ENCODE measurements around the gene FOXC1. TPM values are rescaled to one million over a fixed set of nuclear protein-coding genes. Genes with fewer than 3 reads are reported as not detected.

Gene FOXC1
- total RNA-seq, 2 donors from 2014 or later = 7.1 to 10.1 TPM

- no peak overlapping the region for H3K4me3 ChIP-seq (ENCODE audit: low read length)
- no peak overlapping the region for H3K4me3 Mint-ChIP-seq
- no peaks in the 10 kb centered on the region for H3K36me3 ChIP-seq (ENCODE audit: control insufficient read depth, insufficient read depth, low read length)
- no peaks in the 10 kb centered on the region for H3K9me3 Mint-ChIP-seq
- TF ChIP-seq CTCF (conservative IDR thresholded peaks at IDR 0.05) = no peak
- whole genome bisulfite sequencing, 2 experiments (ENCODE audit: insufficient coverage in 1 of 2, insufficient read length in 1 of 2) = 92 to 94% methylated on average over 4 of the region's 4 CpGs
- no peak overlapping the region for H3K27ac ChIP-seq (ENCODE audit: low read depth, low read length)
- no peak overlapping the region for H3K9ac ChIP-seq (ENCODE audit: extremely low read depth, low read length, poor library complexity, severe bottlenecking)
- DNase-seq = no peak
- no peaks in the 10 kb centered on the region for H3K9me3 ChIP-seq (ENCODE audit: control insufficient read depth, low read length)
- no peaks in the 10 kb centered on the region for H3K36me3 Mint-ChIP-seq (ENCODE audit: low read depth)
- H3K4me1 Mint-ChIP-seq = peaks cover 10% of the 10 kb centered on the region
- H3K27ac Mint-ChIP-seq = no peak overlapping the region
- no peaks in the 10 kb centered on the region for H3K4me1 ChIP-seq (ENCODE audit: control insufficient read depth, insufficient read depth, low read length)
- no peaks in the 10 kb centered on the region for H3K27me3 Mint-ChIP-seq (ENCODE audit: insufficient read depth)
- no peaks in the 10 kb centered on the region for H3K27me3 ChIP-seq (ENCODE audit: control insufficient read depth, insufficient read depth, low read length, poor library complexity, severe bottlenecking)
These were observed 47.4 kb upstream of the FOXC1 start for GRCh38 chr6:1562171-1562955.

- DNase-seq = no peak
- Histone ChIP-seq H3K27ac (ENCODE audit: low read depth, low read length) (no peak overlapping the region), H3K27me3 (ENCODE audit: control insufficient read depth, insufficient read depth, low read length, poor library complexity, severe bottlenecking) (no peaks in the 10 kb centered on the region), H3K4me1 (ENCODE audit: control insufficient read depth, insufficient read depth, low read length) (peaks cover under 1% of the 10 kb centered on the region), H3K9ac (ENCODE audit: extremely low read depth, low read length, poor library complexity, severe bottlenecking) (no peak overlapping the region), H3K4me3 (ENCODE audit: low read length) (no peak overlapping the region), H3K36me3 (ENCODE audit: control insufficient read depth, insufficient read depth, low read length) (no peaks in the 10 kb centered on the region), H3K9me3 (ENCODE audit: control insufficient read depth, low read length) (peaks cover 12% of the 10 kb centered on the region)
- no peak overlapping the region for H3K4me3 Mint-ChIP-seq
- no peak for TF ChIP-seq CTCF (conservative IDR thresholded peaks at IDR 0.05)
- H3K27ac Mint-ChIP-seq = no peak overlapping the region
- WGBS, 2 experiments (ENCODE audit: insufficient coverage in 1 of 2, insufficient read length in 1 of 2) = no CpG with 5 or more reads among the region's 3 CpGs
- no peaks in the 10 kb centered on the region for H3K27me3 Mint-ChIP-seq (ENCODE audit: insufficient read depth)
- peaks cover 13% of the 10 kb centered on the region for H3K9me3 Mint-ChIP-seq
- peaks cover 8% of the 10 kb centered on the region for H3K4me1 Mint-ChIP-seq
- H3K36me3 Mint-ChIP-seq (ENCODE audit: low read depth) = no peaks in the 10 kb centered on the region
These were observed 40.3 kb upstream of the FOXC1 start for GRCh38 chr6:1569377-1569776.

DNA sequence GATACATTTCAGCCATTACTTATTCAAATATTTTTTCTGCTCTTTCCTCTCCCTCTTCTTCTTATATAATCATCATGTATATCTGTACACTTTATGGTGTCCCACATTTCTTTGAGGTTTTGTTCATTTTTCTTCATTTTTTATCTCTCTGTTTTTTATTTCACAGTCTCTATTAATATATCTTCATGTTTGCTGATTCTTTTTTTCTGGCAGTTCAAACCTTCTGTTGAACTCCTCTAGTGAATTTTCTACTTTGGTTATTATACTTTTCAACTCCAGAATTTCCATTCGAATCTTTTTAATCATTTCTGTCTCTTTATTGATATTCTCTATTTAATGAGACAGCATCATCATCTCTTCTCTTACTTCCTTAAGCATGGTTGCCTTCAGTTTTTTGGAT, 38.9 kb upstream of the FOXC1 start:
- Mint-ChIP-seq H3K36me3 (ENCODE audit: low read depth) (no peaks in the 10 kb centered on the region), H3K27me3 (ENCODE audit: insufficient read depth) (no peaks in the 10 kb centered on the region)

More for the DNA sequence above, 38.9 kb upstream of the FOXC1 start:
- peaks cover 12% of the 10 kb centered on the region for H3K9me3 ChIP-seq (ENCODE audit: control insufficient read depth, low read length)
- H3K27me3 ChIP-seq (ENCODE audit: control insufficient read depth, insufficient read depth, low read length, poor library complexity, severe bottlenecking) = no peaks in the 10 kb centered on the region
- no peak overlapping the region for H3K27ac ChIP-seq (ENCODE audit: low read depth, low read length)
- no peak overlapping the region for H3K4me3 ChIP-seq (ENCODE audit: low read length)
- no peak overlapping the region for H3K4me3 Mint-ChIP-seq
- 90% methylated on average over 1 of the region's 1 CpG; no CpG with 5 or more reads in 1 of the 2 experiments for WGBS, 2 experiments (ENCODE audit: insufficient coverage in 1 of 2, insufficient read length in 1 of 2)
- no peak for TF ChIP-seq CTCF (conservative IDR thresholded peaks at IDR 0.05)
- no peak overlapping the region for H3K9ac ChIP-seq (ENCODE audit: extremely low read depth, low read length, poor library complexity, severe bottlenecking)
- H3K27ac Mint-ChIP-seq = no peak overlapping the region
- peaks cover 13% of the 10 kb centered on the region for H3K4me1 ChIP-seq (ENCODE audit: control insufficient read depth, insufficient read depth, low read length)
- H3K9me3 Mint-ChIP-seq = peaks cover 13% of the 10 kb centered on the region
- H3K4me1 Mint-ChIP-seq = peaks cover 23% of the 10 kb centered on the region
- DNase-seq = no peak
- no peaks in the 10 kb centered on the region for H3K36me3 ChIP-seq (ENCODE audit: control insufficient read depth, insufficient read depth, low read length)

All from endodermal cell (in vitro differentiated cells).